Adrenal gland (tissue), 12 donors: ENCODE measurements around the gene PTPRE. TPM values are rescaled to one million over a fixed set of nuclear protein-coding genes. Genes with fewer than 3 reads are reported as not detected.

ENCODE experiments used
- DNase-seq, 7 donors: peaks; one replicate each; pipeline ENCODE4 v3.0.0-alpha.2; 2019 to 2020
- H3K27ac ChIP-seq, 5 donors: fragments of 200-600 bp; sonication (generic) in 4 of 5; 1 replicate in 3 of 5; 2 replicates in 2 of 5; pipeline versions ENCODE4 v1.5.1 to v1.8.0; 2016 to 2020; ENCODE audit warnings: mild to moderate bottlenecking in 1 of 5
- H3K27me3 ChIP-seq: fragments of 200-600 bp; 2 replicates; pipeline ENCODE4 v1.8.0; 2021
- H3K36me3 ChIP-seq, 2 donors: fragments of 200-600 bp; replicated peaks in 1 of 2; 1 replicate in 1 of 2; 2 replicates in 1 of 2; pipeline versions ENCODE4 v1.5.1 to v1.8.0; 2018 to 2022
- H3K4me1 ChIP-seq, 2 donors: fragments of 200-600 bp; replicated peaks in 1 of 2; 1 replicate in 1 of 2; 2 replicates in 1 of 2; pipeline versions ENCODE4 v1.5.1 to v1.8.0; 2018 to 2021
- H3K4me3 ChIP-seq, 4 donors: fragments of 200-600 bp; sonication (generic) in 3 of 4; one replicate each; pipeline ENCODE4 v1.5.1; 2016 to 2018
- H3K9me3 ChIP-seq, 3 donors: fragments of 200-600 bp; sonication (generic) in 1 of 3; replicated peaks in 1 of 3; 1 replicate in 2 of 3; 2 replicates in 1 of 3; pipeline versions ENCODE4 v1.5.1 to v1.8.0; 2016 to 2021
- POLR2A ChIP-seq, 2 donors: fragments of 450-650 bp; IDR thresholded peaks; one replicate each; pipeline ENCODE4 v1.6.1; 2017; ENCODE audit warnings: antibody characterized with exemption in 2 of 2, mild to moderate bottlenecking in 2 of 2, moderate library complexity in 1 of 2
- WGBS, 4 donors: extraction: QIAGEN DNeasy Blood & Tissue Kit in 2 of 4; methylation state at CpG; one replicate each; pipeline versions ENCODE4 v1.1.5 to v1.1.7; 2013 to 2017; 5-methylcytosine and 5-hydroxymethylcytosine counted together
- intact Hi-C, 2 donors: fragments of 100-400 bp; cut with DNase I; formaldehyde crosslinking; loops; one replicate each; pipeline versions ENCODE4 v1.14.1 to v1.15.0; 2022 to 2023
- polyA plus RNA-seq, 3 donors: library from polyadenylated mRNA; stranded (reverse); fragments of 200-250 nt in 2 of 3; fragments of 350-450 nt in 1 of 3; fragmentation: Illumina TruSeq in 1 of 3; extraction: RNeasy Lipid Tissue Mini Kit (QIAGEN cat#74804) in 1 of 3; gene quantifications; one replicate each; pipeline ENCODE4 v1.2.3, GENCODE V29; 2013 to 2014
- total RNA-seq, 9 donors: library from RNA; depleted of rRNA in 4 of 9; stranded (reverse); fragments of >200 nt in 4 of 9; fragments of 120-200 nt in 1 of 9; fragmentation: NEBNext Ultra II Directional in 1 of 9; extraction: Animal tissue kit (Norgen Biotek cat#: 25700) in 1 of 9; gene quantifications; one replicate each; pipeline versions ENCODE4 v1.1.0 to v1.2.4, GENCODE V29; 2013 to 2023
- TF ChIP-seq, protein P1 (sequence below), 6 experiments: fragments of 450-650 bp in 4 of 6; fragments of 200-600 bp in 2 of 6; sonication (generic) in 1 of 6; IDR thresholded peaks; 1 replicate in 5 of 6; 2 replicates in 1 of 6; pipeline versions ENCODE4 v1.5.1 to v1.8.0; 2016 to 2021; ENCODE audit warnings: antibody characterized with exemption in 6 of 6, mild to moderate bottlenecking in 2 of 6, moderate library complexity in 1 of 6
- donor health status: healthy with polysubstance abuse.
- donor health status: Bipolar disorder and iron deficiency.
- donor health status: DM: yes; HTN: yes; CAD: no.
- donor health status: DM: no; HTN: no; CAD: no.
- donor health status: DM: no; HTN: no; CAD: no.
- donor health status: DM: yes; HTN: yes; CAD: no.

The PTPRE gene
- total and polyA plus RNA-seq, 12 donors, result 7.6 to 52.8 (median 41.0) TPM

DNA sequence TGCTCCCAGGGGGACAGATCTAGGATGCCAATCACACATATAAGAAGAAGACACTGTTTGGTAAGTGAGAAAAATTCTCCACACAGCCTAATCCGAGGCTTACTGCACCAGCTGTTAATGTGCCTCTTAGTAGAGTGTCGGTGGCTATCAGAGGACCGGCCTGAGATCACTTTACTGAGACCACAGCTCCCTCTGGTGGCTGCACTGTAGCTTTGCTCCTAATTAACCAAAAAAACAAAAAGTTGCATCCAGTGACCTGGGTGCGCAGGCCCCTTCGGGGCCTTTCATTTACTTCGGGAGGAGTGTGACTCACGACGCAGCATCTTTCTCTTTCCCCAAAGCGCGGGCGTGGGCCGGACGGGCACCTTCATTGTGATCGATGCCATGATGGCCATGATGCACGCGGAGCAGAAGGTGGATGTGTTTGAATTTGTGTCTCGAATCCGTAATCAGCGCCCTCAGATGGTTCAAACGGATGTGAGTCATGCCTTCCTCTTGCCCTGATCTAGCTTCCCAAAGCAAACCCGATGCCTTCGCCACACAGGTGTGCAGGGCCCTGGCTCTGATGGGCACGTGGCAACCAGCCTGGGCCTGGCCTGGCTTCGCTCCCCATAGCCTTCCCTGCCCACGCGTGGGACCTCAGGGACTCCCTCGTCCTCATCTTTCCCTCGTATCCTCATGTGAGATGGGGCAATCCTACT lies 162.6 kb downstream of the PTPRE start:
- Histone ChIP-seq H3K27ac (no peak overlapping the region), H3K27me3 (no peaks in the 10 kb centered on the region), H3K4me3 (no peak overlapping the region), H3K36me3 (peaks cover 0 to 70% of the 10 kb centered on the region in 2 donors), H3K4me1 (peaks cover 0 to 7% of the 10 kb centered on the region in 2 donors), H3K9me3 (no peaks in the 10 kb centered on the region)
- DNase-seq, result peak; percentile 69 to 84 (median 70)
- intact Hi-C loops, result loop anchor here (2.0 to 10.0 kb wide), 4 partner anchors 33 to 162 kb away; partner anchors contain the start of gene PTPRE (in 2 of the 2)
- 29 to 44% (median 43%) methylated on average over 14 to 28 of the region's 28 CpGs for WGBS, 4 donors
- TF ChIP-seq, protein P1, sequence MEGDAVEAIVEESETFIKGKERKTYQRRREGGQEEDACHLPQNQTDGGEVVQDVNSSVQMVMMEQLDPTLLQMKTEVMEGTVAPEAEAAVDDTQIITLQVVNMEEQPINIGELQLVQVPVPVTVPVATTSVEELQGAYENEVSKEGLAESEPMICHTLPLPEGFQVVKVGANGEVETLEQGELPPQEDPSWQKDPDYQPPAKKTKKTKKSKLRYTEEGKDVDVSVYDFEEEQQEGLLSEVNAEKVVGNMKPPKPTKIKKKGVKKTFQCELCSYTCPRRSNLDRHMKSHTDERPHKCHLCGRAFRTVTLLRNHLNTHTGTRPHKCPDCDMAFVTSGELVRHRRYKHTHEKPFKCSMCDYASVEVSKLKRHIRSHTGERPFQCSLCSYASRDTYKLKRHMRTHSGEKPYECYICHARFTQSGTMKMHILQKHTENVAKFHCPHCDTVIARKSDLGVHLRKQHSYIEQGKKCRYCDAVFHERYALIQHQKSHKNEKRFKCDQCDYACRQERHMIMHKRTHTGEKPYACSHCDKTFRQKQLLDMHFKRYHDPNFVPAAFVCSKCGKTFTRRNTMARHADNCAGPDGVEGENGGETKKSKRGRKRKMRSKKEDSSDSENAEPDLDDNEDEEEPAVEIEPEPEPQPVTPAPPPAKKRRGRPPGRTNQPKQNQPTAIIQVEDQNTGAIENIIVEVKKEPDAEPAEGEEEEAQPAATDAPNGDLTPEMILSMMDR (IDR thresholded peaks at IDR 0.05), result peak; percentile 76 to 88 (median 84)
- no peak for TF ChIP-seq POLR2A (IDR thresholded peaks at IDR 0.05)

DNA sequence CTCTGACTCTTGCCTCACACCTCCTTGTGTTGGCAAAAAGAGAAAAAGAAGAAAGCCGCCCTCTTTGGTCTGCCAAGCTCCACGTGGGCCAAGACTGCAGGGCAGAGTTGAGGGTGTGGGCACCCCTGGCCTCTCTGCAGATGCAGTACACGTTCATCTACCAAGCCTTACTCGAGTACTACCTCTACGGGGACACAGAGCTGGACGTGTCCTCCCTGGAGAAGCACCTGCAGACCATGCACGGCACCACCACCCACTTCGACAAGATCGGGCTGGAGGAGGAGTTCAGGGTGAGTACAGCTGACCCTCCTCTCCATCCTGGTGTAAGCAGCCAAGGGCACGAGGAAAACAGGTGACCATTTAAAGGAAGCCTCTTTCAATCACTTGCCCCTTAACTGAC lies 163.3 kb downstream of the PTPRE start:
- H3K27me3 ChIP-seq, result no peaks in the 10 kb centered on the region
- TF ChIP-seq, protein P1 (IDR thresholded peaks at IDR 0.05), result no peak
- TF ChIP-seq POLR2A (IDR thresholded peaks at IDR 0.05), result no peak
- intact Hi-C loops, result loop anchor here in 1 of 2 donors (10.0 kb wide), 1 partner anchor 55 kb away; no protein-coding TSS in a partner anchor
- peaks cover 0 to 77% of the 10 kb centered on the region in 2 donors for H3K36me3 ChIP-seq
- H3K4me1 ChIP-seq, result peaks cover 0 to under 1% of the 10 kb centered on the region in 2 donors
- no peak overlapping the region for H3K27ac ChIP-seq
- H3K9me3 ChIP-seq, result no peaks in the 10 kb centered on the region
- DNase-seq, result peak in 1 of 7 donors; percentile 18
- 81 to 93% (median 85%) methylated on average over 4 to 10 of the region's 10 CpGs for WGBS, 4 donors
- no peak overlapping the region for H3K4me3 ChIP-seq

DNA sequence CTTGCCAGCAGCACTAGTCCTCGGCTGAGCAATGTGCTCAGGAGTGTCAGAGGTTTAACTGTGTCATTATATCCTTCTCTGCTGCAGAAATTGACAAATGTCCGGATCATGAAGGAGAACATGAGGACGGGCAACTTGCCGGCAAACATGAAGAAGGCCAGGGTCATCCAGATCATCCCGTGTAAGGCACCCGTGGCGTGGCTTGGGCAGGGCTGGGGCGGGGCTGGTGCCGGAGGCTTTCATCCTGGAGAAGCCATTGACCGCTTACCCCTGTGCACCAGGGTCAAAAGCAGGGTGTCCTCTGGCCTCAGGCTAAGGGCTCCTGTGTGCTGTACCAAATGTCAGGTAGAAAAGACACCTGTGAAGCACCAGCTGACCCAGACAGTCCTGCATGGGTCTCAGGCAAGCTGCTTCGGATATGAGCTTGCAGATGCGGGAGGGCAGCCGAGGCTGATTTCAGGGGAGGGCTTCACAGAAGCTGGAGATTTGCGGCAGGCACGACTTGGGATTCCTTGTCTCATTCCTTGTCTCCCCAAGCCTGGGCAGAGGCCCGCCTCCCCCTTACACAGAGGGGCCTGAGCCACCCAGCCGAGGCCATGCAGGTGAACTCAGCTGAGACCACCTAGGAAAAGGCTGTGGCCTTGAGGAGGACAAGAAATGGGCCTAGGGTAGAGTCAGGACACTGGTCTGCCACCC lies 164.0 kb downstream of the PTPRE start:
- WGBS, 4 donors, result 75 to 85% (median 76%) methylated on average over 12 to 17 of the region's 17 CpGs
- H3K9me3 ChIP-seq, result no peaks in the 10 kb centered on the region
- H3K36me3 ChIP-seq, result peaks cover 0 to 74% of the 10 kb centered on the region in 2 donors
- no peaks in the 10 kb centered on the region for H3K27me3 ChIP-seq
- H3K4me3 ChIP-seq, result no peak overlapping the region
- H3K27ac ChIP-seq, result no peak overlapping the region
- DNase-seq, result peak in 2 of 7 donors; percentile 24 to 55
- TF ChIP-seq, protein P1 (IDR thresholded peaks at IDR 0.05), result no peak
- TF ChIP-seq POLR2A (IDR thresholded peaks at IDR 0.05), result no peak
- H3K4me1 ChIP-seq, result no peaks in the 10 kb centered on the region
- intact Hi-C loops, result loop anchor here in 1 of 2 donors (10.0 kb wide), 1 partner anchor 56 kb away; no protein-coding TSS in a partner anchor

DNA sequence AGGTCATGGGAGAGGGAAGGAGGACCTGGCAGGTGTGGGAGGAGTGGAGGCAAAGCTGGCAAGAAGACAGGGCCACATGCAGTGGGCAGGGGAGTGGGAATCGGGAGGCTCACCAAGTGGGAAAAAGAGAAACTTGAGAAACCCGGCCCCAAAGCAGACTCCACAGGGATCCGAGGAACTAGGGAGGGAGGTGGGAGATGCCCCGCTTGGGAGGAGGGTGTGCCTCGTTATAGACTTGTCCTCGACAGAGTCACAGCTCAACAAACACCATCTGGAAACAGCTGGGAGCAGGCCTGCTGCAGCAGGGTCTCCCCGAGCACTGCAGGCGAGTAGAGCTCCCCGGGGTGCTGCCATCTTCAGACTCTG lies 164.5 kb downstream of the PTPRE start:
- Histone ChIP-seq H3K27ac (no peak overlapping the region), H3K4me1 (no peaks in the 10 kb centered on the region), H3K9me3 (no peaks in the 10 kb centered on the region), H3K4me3 (no peak overlapping the region), H3K27me3 (no peaks in the 10 kb centered on the region), H3K36me3 (peaks cover 0 to 72% of the 10 kb centered on the region in 2 donors)
- DNase-seq, result peak in 1 of 7 donors; percentile 18
- WGBS, 4 donors, result 77 to 84% (median 81%) methylated on average over 9 of the region's 9 CpGs
- TF ChIP-seq, protein P1 (IDR thresholded peaks at IDR 0.05), result no peak
- no peak for TF ChIP-seq POLR2A (IDR thresholded peaks at IDR 0.05)
- intact Hi-C loops, result loop anchor here in 1 of 2 donors (10.0 kb wide), 1 partner anchor 57 kb away; no protein-coding TSS in a partner anchor
